ENCODE data around the gene MARCO.

- TF ChIP-seq CTCF (IDR thresholded peaks at IDR 0.05; ENCODE audit: poor library complexity, severe bottlenecking) (no peak), MXI1 (conservative IDR thresholded peaks at IDR 0.05; ENCODE audit: poor library complexity, severe bottlenecking) (no peak), EZH2 (IDR thresholded peaks at IDR 0.05; ENCODE audit: borderline replicate concordance, insufficient read depth, low read length, poor library complexity, severe bottlenecking) (no peak), POLR2AphosphoS5 (IDR thresholded peaks at IDR 0.05) (no peak), TAF1 (IDR thresholded peaks at IDR 0.05; ENCODE audit: low read depth) (no peak), EP300 (conservative IDR thresholded peaks at IDR 0.05; ENCODE audit: poor library complexity, severe bottlenecking) (no peak)
These were observed 81.5 kb downstream of the MARCO start for GRCh38 chr2:119023534-119023933.

All from neural cell (in vitro differentiated cells).